HG02885 (cell line): ENCODE data around the gene TRAPPC2L.
"Not testable (repeated sequence)": the region's sequence is repeated elsewhere in the genome, so short reads cannot be mapped to it uniquely, and the experiment has no call there.

Experiments used
- ATAC-seq: cut with Tn5 transposase; IDR thresholded peaks from one replicate; pipeline ENCODE4 v1.9.1; 2021; ENCODE audit warnings: mild to moderate bottlenecking; ENCODE audit not compliant: unreplicated experiment, poor library complexity

TRAPPC2L gene

DNA sequence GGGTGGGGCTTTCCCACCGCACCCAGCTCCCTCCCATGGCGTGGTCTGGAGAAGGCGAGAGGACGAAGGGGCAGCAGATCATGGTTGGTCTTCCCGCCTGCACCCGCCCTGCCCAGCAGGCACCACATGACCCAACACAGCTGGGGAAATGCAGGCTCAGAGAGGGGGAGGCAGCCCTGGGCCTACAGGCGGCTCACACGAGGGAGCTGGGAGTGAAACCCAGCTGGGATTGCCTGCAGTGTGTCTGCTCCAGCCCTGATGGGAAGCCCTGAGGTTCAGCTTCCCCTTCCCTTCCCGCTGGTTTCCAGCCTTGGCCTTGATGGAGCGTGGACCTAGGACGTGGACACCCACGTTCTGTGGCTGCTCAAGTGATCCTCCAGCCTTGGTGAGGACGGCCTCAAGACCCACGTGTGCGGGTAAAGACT, 29.5 kb downstream of the TRAPPC2L start:
- ATAC-seq: no peak

DNA sequence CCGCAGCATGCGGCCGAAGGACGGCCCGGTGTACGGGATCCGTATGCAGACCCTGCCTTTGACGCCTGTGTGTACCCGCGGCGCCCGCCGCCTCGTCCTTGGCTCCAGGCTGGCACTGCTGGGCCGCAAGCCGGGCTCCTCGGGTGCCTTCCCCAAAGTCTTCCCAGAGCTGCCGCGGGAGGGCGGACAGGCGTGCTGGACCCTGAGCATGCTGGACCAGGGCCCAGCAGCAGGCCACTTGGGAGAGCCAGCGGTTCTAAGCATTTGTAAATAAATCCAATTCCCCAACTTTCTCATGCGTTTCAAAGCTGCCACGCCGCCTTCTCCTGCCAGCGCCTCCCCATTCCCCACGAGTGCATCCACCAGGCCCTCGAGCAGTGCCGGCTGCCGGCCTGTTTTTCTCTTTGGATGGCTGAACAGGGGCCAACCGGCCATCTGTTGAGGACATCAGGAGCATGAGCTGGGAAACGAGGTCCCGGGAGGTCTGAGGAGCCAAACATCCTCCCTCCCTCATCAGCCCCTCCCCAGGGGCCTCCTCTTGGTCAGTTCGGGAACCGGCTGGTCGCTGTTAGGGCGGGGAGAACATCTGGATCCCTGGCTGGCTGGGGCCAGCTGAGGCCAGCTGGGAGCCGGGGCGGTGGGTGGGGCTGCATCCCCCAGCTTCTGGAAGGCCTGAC, 30.1 kb downstream of the TRAPPC2L start:
- no peak for ATAC-seq

DNA sequence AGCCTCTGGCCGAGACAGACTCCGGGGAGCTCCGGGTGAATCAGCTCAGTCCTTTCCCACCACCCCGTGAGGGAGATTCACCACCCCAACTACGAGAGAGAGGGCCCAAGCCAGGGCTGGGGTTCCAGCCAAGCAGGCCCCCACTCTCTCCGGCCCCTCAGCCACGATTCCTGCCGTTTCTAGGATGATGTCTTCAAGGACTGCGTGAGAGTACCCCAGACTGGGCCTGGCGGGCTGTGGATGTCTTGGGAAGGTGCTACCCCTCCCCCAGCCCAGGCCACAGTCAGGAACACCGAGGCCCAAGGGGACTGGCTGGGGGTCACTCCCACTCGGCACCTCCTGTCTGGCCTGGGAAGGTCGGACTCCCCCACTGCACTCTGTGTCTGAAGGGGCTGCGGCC, 31.1 kb downstream of the TRAPPC2L start:
- ATAC-seq: no peak

DNA sequence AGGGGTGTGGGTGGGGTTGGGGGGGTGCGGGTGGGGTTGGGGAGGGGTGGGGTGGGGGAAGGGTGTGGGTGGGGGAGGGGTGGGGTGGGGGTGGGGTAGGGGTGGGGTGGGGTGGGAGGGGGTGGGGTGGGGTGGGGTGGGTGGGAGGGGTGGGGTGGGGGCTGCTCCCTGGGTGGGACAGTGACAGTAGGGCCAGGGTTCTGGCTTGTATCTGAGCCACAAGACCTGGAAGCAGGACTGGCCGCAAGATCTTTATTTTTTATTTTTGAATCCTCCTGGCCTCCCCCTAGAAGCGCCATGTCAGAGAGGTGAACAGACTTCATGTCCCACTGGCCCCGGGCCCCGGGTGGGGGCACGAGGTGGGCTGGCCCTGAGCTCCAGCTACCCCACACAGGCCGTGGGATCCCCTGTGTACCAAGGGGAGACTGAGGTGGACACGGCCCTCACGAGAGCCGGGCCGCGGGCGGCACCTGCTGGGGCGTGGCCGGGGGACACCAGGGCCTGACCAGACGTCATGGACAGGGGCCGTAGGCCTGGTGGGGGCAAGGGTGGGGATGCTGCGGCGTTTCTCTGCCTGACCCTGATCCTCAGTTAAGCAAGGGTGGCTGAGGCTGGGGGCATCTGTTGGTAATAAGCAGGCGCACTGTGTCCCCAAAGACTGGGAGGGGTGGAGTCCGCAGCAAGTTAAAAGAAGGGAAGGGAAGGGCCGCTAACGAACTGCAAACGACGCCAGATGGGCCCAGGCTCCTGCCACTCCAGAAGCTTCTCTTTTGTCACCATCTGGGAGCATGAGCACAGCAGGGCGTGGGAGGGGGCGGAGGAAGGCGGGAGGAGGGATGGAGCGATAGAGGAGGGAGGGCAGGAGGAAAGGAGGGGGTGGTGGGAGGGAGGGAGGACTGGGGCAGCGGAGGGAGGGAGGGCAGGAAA, 31.8 kb downstream of the TRAPPC2L start:
- no peak for ATAC-seq

DNA sequence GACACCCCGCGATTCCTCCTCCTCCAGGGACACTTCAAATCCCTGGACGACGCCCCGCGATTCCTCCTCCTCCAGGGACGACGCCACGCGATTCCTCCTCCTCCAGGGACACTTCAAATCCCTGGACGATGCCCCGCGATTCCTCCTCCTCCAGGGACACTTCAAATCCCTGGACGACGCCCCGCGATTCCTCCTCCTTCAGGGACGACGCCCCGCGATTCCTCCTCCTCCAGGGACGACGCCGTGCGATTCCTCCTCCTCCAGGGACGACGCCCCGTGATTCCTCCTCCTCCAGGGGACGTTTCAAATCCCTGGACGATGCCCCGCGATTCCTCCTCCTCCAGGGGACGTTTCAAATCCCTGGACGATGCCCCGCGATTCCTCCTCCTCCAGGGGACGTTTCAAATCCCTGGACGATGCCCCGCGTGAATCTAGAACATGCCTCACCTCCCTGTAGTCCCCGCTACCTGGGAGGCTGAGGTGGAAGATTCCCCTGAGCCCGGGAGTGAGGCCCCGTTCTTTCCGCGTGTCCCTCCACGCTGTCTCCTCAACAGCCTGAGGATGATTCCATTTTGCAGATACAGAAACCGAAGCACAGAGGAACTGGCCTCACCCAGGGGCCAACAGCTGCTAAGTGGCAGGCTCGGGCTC, 32.9 kb downstream of the TRAPPC2L start:
- ATAC-seq: not testable (repeated sequence)

DNA sequence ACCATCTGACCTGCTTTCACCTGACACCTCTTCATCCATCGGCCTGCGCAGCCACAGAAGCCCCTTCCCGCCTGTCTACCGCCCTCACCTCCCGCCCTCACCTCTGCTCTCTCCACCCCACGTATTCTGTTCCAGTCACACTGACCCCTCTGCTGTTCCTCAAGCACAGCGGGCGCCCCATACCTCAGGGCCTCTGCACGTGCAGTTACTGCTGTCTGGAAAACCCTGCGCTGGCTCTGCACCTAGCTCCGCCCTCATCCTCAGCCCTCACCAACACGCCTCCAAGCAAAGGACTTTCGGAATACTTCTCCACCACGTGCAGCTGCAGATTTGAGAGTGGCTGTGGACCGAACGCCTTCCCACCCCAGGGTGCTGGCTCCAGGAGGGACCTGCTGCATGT, 34.2 kb downstream of the TRAPPC2L start:
- no peak for ATAC-seq

DNA sequence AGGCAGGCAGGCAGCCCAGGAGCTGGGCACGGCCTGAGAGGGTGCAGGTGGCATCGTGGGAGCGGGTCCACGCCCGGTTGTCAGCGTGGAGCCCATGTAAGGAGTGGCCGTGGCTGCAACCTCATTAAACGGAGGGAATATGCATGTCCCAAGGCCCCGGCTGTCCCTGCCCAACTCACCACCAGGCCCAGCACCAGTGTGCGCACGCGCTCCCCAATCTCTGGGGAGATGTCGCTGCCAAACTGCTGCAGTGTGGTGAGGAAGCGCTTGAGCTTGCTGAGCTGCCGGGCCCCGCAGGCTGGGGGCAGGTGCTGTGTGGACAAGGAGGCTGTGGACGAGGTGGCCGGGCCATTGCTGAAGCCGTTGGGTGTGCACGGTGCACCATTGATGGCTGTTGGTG, 35.1 kb downstream of the TRAPPC2L start:
- no peak for ATAC-seq

DNA sequence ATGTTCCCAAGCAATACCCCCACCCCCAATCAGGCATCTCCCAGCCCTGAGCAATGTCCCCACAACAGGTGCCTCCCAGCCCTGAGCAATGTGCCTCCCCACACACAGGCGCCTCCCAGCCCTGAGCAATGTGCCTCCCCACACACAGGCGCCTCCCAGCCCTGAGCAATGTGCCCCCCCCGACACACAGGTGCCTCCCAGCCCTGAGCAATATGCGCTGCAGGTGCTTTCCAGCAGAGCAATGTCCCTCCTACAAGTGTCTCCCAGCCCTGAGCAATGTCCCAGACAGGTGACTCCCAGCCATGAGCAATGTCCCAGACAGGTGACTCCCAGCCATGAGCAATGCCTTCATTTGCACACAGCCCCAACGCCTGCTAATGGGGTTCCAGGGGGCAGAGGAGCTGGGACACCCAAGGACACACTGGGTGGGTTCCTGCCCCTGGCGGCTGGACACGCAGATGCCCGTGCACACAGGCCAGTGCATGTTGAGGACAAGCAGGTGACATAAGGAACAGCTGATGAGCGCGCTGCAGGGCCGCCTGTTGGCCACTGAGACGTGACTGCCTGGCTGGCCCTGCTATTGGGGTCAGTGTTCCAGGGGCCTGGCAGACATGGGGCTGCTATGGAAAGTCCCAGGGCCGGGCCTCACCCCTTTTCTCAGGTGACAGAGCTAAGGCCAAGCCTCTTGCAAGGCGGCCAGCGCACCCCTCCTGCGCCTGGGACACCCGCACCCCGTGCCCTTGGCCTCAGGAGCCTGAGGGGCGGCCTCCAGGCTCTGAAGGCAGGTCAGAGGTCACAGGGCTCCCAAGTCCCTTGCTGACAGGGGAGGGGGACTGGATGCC, 36.4 kb downstream of the TRAPPC2L start:
- ATAC-seq: no peak

DNA sequence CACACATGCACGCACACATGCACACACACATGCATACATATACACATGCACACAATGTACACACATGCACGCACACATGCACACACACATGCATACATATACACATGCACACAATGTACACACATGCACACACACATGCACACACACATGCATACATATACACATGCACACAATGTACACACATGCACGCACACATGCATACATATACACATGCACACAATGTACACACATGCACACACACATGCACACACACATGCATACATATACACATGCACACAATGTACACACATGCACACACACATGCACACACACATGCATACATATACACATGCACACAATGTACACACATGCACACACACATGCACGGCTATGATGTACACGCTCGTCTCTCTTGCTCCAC, 37.3 kb downstream of the TRAPPC2L start:
- ATAC-seq: not testable (repeated sequence)

DNA sequence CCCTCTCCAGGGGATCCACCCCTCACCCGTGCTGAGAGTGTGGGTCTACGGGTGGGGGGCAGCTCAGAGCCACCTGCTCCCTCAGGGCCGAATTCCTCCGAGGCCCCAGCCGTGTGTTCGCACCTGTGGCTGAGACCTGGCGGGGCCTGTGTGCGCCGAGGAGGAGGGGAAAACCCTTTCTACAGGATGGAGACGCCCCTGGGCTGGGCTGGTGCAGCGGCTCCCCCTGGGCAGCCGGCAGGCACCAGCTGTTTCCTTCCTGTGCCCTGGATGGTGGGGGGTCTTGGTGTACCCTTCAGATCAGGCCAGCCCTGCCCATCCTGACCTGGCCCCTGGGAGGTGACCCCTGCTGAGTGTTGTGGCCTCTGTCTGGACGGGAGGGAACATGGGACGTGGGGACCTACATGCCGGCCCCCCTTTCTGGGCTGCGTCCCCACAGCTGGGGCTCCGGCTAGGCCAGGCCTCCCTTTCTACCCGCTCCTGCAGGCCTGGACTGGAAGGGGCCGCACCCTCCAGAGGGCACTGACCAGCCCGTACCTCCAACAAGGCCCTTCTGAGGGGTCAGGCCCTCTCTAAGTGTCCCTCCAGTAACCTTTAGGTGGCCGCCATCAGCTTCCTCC, 37.9 kb downstream of the TRAPPC2L start:
- ATAC-seq: no peak

DNA sequence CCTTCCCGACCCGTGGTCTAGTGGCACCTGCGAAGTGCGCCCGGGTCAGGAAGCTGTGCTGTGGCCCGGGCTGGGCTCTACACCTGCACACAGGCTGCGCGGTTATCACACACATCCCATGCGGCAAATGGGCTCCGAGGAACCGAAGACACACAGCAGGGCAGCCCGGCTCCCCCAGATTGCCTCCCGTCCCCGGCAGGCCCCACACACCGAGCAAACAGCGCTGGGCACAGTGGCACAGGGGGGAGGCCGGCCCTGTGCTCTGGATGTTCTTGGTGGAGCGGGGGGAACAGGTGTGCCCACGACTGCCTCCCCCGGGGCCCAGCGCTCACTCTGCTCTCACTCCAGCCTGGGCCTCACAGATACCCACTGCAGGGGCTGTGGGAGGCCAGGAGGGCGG, 38.4 kb downstream of the TRAPPC2L start:
- ATAC-seq: no peak

DNA sequence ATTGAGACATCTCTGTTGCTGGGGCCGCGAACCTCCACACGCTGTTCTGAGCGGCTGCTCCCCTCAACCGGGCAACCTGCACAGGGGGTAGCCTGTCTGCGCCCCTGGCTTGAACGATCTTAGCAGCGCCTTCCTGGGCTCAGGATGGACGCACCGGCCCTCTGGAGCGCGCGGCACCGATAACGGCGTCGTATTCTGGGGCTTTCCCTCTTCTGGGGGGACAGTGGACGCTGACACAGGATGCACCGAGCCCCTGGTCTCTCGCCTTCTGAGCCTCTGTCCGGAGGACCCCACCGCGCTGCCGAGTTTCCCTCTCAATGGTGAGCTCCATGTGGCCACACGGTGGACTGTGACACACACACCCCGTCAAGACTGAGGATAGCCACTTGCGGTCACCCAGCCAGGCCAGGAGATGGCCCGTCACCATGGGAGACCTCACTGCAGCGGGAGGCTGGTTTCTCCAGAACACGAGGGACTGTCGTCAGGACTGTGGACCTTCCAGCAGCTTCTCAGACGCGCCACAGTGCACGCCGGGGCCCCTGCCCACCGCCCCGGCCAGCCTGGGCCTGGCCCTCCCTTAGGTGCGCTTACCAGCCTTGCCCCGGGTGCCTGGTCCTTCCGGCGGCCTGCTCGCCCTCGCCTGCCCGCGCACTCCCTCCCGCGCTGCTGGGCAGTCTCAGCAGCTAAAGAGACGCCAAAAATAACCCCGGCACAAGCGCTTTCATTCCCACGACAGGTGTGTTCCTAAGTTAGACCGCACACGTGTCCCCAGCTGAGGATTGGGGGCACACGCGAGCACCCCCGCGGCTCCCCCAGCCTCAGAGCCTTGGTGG, 39.5 kb downstream of the TRAPPC2L start:
- no peak for ATAC-seq

DNA sequence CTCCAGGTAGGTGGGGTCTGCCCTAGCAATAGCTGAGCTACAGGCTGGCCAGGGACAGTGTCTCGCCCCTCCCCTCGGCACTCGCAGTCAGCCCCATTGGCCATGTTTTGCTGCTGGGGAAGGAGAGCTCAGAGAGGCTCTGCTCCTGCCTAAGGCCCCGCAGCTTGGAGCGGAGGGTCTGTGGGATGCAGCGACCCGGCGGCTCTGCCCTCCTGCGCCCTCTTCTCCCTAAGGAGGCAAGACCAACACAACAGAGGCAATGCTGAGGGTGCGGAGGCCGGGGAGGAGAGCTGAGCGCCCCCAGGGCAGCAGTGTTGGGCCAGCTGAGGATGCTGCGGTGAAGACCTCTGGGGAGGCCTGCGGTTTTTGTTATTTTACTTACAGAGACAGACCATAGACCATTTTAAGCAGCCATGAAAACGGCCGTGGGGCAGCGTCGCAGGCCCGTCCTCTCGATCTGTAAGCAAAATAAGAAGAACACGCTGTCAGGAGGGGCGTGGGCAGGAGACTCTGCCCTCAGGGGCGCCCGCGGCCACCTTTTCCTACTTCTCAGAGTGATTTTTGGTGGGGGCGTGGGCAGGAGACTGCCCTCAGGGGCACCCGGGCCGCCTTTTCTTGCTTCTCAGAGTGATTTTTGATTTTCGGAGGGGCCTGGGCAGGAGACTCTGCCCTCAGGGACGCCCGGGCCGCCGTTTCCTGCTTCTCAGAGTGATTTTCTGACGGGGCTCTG, 40.9 kb downstream of the TRAPPC2L start:
- ATAC-seq: no peak

DNA sequence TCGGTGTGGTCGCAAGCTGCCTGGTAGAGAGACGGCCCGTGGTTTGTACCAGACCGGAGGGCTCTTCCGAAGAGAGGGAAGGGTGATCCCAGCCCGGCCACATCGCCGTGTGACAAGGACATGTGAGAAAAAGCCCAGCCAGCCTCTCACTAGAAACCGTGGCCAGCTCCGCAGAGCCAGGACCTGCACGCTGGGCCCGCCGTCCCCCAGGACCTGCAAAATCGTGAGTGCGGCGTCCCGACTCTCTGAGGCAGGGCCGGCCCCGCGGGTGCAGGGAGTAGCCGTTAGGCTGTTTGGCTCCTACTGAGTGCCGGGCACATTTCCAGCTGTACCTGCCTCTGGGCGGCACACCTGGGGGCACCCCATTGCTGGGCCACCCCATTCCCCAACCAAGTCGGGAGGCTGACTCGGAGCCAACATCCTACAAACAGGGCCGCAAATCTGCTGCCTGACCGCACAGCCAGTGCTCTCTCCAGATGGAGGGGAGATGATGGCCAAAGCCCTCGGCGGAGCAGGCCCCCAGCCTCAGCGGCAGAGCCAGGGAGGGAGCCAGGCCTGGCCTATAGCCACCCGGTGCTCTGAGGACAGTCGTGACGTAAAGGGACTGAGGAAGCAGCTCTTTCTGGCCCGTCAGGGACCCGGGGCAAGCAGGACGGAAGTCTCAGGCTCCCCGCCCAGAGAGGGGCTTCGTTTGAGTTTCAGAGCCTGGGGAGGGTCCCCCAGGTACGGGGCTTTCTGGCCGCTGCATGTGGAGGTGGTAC, 43.2 kb downstream of the TRAPPC2L start:
- ATAC-seq: no peak

DNA sequence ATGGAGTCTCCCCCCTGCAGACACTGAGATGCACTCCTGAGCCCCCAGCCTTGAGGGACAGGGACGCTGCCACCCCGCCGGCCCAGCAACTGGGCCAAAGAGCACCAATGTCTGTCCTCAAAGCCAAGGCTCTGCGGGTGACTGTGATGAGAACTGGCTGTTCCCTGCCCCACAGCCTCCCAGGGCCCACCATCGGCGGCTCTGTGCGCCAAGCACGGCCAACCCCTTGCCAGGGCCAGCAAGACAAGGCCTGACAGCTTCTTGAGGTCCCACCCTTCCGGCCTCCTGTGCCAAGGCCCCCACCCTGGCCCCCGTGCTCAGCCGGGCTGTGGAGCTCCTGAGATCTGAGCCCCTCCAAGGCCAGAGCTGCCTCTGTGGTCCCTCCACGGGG, 43.7 kb downstream of the TRAPPC2L start:
- no peak for ATAC-seq

DNA sequence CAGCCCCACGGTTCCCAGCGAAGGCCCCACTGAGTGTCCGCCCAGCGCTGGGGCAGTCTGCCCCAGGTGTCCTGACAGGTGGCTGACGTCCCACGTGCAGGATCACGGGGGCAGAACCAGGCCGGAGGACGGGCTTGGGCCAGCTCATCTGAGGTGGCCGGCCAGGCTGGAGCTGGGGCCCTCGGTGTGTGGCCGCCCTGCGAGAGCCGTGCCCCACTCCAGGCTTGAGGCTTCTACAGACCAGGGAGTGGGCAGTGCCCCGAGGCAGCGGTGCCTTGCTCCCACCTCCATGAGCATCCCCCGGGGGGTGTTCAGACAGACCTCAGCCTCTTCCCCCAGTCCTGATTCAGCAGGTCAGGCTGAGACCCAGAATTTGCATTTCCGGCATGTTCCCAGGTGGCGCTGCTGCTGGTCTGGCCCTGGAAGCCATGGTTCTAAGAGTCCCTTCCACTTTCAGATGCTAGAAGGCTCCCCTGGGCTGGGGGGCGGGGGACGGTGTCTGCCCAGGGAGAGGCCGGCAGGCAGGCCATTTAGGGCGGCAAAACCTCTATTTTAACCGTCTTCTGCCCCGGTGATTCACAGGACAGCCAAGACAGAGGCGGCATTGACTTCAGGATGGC, 44.9 kb downstream of the TRAPPC2L start:
- ATAC-seq: no peak

DNA sequence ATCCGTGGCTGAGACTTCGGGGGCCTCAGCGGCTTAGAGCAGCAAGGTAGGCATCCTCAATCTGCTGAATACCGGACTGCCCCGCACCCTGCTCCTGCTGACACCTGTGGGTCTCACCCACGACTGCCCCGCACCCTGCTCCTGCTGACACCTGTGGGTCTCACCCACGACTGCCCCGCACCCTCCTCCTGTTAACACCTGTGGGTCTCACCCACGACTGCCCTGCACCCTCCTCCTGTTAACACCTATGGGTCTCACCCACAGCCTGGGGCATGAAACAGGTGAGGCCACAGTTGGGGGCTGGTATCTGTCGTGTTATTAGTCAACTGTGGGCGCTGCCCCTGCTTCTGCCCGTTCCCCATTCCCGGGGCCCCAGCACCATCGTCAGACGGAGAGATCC, 45.8 kb downstream of the TRAPPC2L start:
- no peak for ATAC-seq
